B cell (primary cell): ENCODE data around the gene ACAP1. TPM values are rescaled to one million over a fixed set of nuclear protein-coding genes. Genes with fewer than 3 reads are reported as not detected.

Source experiments
- ATAC-seq: fragments of 200-7000 bp; cut with Tn5 transposase; one replicate; pipeline ENCODE4 v1.10.0; 2021; ENCODE audit warnings: low read depth, mild to moderate bottlenecking, moderate number of reproducible peaks, moderate library complexity
- CTCF ChIA-PET: fragments of 350-600 bp; sonication (Branson Sonifier 250); formaldehyde crosslinking; loops from one replicate; lab custom pipeline; 2021; ENCODE audit warnings: antibody characterized with exemption, inconsistent platforms; lab: Charles Lee
- POLR2A ChIA-PET: fragments of 350-600 bp; sonication (Branson Sonifier 250); formaldehyde crosslinking; loops from one replicate; lab custom pipeline; 2021; ENCODE audit warnings: antibody characterized with exemption; lab: Charles Lee
- DNase-seq: peaks from one replicate; pipeline ENCODE4 v3.0.0; 2013
- H2AFZ ChIP-seq: 2 replicates; pipeline ENCODE4 v1.6.1; 2012; ENCODE audit warnings: mild to moderate bottlenecking, low read depth, low read length; ENCODE audit not compliant: insufficient read depth, poor library complexity, severe bottlenecking
- H3K27ac ChIP-seq, 2 donors: 1 replicate in 1 of 2; 2 replicates in 1 of 2; pipeline ENCODE4 v1.5.1; 2012 to 2013; ENCODE audit warnings: low read length in 2 of 2, mild to moderate bottlenecking in 2 of 2, moderate library complexity in 1 of 2
- H3K27me3 ChIP-seq, 4 experiments: fragments of 200-600 bp in 1 of 4; sonication (generic) in 1 of 4; replicated peaks in 1 of 4; 1 replicate in 2 of 4; 2 replicates in 2 of 4; pipeline versions ENCODE4 v1.6.1 to v1.7.0; 2013 to 2016; ENCODE audit warnings: low read length in 3 of 4, mild to moderate bottlenecking in 2 of 4, mixed read lengths in 1 of 4, moderate library complexity in 1 of 4; ENCODE audit not compliant: insufficient read depth in 4 of 4, control insufficient read depth in 3 of 4; ENCODE audit errors: control extremely low read depth in 1 of 4
- H3K36me3 ChIP-seq, 2 experiments: replicated peaks in 1 of 2; 1 replicate in 1 of 2; 2 replicates in 1 of 2; pipeline versions ENCODE4 v1.6.1 to v1.7.1; 2013; ENCODE audit warnings: low read length in 1 of 2; ENCODE audit not compliant: insufficient read depth in 2 of 2, control insufficient read depth in 1 of 2; ENCODE audit errors: control extremely low read depth in 1 of 2, extremely low read depth in 1 of 2
- H3K4me1 ChIP-seq, 2 donors: fragments of 200-600 bp in 1 of 2; sonication (generic) in 1 of 2; 1 replicate in 1 of 2; 2 replicates in 1 of 2; pipeline versions ENCODE4 v1.5.1 to v1.6.1; 2013 to 2017; ENCODE audit warnings: low read length in 2 of 2; ENCODE audit not compliant: control insufficient read depth in 2 of 2, insufficient read depth in 2 of 2
- H3K4me2 ChIP-seq: replicated peaks from 2 replicates; pipeline ENCODE3; 2012; ENCODE audit warnings: mild to moderate bottlenecking, low read depth, low read length; ENCODE audit not compliant: poor library complexity, severe bottlenecking
- H3K4me3 ChIP-seq, 5 experiments: fragments of 200-600 bp in 1 of 5; sonication (generic) in 1 of 5; 1 replicate in 3 of 5; 2 replicates in 2 of 5; pipeline versions ENCODE4 v1.5.1 to v1.7.0; 2011 to 2016; ENCODE audit warnings: low read length in 4 of 5, mild to moderate bottlenecking in 4 of 5, low read depth in 2 of 5, control low read depth in 1 of 5, moderate library complexity in 1 of 5; ENCODE audit not compliant: insufficient read depth in 1 of 5; ENCODE audit errors: control extremely low read depth in 1 of 5, extremely low read depth in 1 of 5
- H3K79me2 ChIP-seq: fragments of 200-600 bp; sonication (generic); one replicate; pipeline ENCODE4 v1.6.0; 2016; ENCODE audit warnings: low read length; ENCODE audit not compliant: control insufficient read depth, insufficient read depth
- H3K9ac ChIP-seq: fragments of 200-600 bp; sonication (generic); 2 replicates; pipeline ENCODE4 v1.6.1; 2017; ENCODE audit warnings: mild to moderate bottlenecking, low read length, moderate library complexity
- H3K9me3 ChIP-seq, 3 donors: one replicate each; pipeline versions ENCODE4 v1.6.1 to v1.7.1; 2013; ENCODE audit warnings: low read length in 2 of 3; ENCODE audit not compliant: control insufficient read depth in 2 of 3, insufficient read depth in 1 of 3; ENCODE audit errors: control extremely low read depth in 1 of 3
- H4K20me1 ChIP-seq: 2 replicates; pipeline ENCODE4 v1.6.0; 2012; ENCODE audit warnings: mild to moderate bottlenecking, low read length; ENCODE audit not compliant: insufficient read depth, control insufficient read depth, poor library complexity, severe bottlenecking
- H3K27ac Mint-ChIP-seq: one replicate; pipeline ENCODE4 v1.8.0; 2021; ENCODE audit warnings: mixed read lengths
- H3K27me3 Mint-ChIP-seq: one replicate; pipeline ENCODE4 v1.8.0; 2021; ENCODE audit warnings: mixed read lengths
- H3K4me1 Mint-ChIP-seq: one replicate; pipeline ENCODE4 v1.8.0; 2021; ENCODE audit warnings: mixed read lengths
- H3K4me3 Mint-ChIP-seq: one replicate; pipeline ENCODE4 v1.8.0; 2021; ENCODE audit warnings: mixed read lengths
- H3K9me3 Mint-ChIP-seq: one replicate; pipeline ENCODE4 v1.8.0; 2022; ENCODE audit warnings: mixed read lengths; ENCODE audit not compliant: insufficient read depth
- EZH2 ChIP-seq: IDR thresholded peaks from 2 replicates; pipeline ENCODE4 v1.6.1; 2012; ENCODE audit warnings: borderline replicate concordance, low read depth, mild to moderate bottlenecking, moderate library complexity, low read length; ENCODE audit not compliant: insufficient read depth, poor library complexity, severe bottlenecking
- WGBS: methylation state at CpG from one replicate; pipeline ENCODE4 v1.1.5; 2013; ENCODE audit warnings: missing lambda C conversion rate; ENCODE audit not compliant: insufficient coverage; 5-methylcytosine and 5-hydroxymethylcytosine counted together
- intact Hi-C: fragments of 100-400 bp; cut with micrococcal nuclease; formaldehyde crosslinking; loops from one replicate; pipeline ENCODE4 v1.10.0; 2022
- polyA plus RNA-seq: library from polyadenylated mRNA; depleted of rRNA; stranded (reverse); fragments of >200 nt; gene quantifications from 2 replicates; pipeline ENCODE4 v1.2.3, GENCODE V29; 2012
- total RNA-seq, 2 donors: library from RNA; stranded (reverse); fragments of 120-200 nt in 1 of 2; gene quantifications; 1 replicate in 1 of 2; 2 replicates in 1 of 2; pipeline versions ENCODE4 v1.2.3 to v1.2.4, GENCODE V29; 2013 to 2022
- TF ChIP-seq, protein P1 (sequence below): fragments of 200-600 bp; IDR thresholded peaks from one replicate; pipeline ENCODE4 v1.8.0; 2022; ENCODE audit warnings: antibody characterized with exemption, mild to moderate bottlenecking

ACAP1 gene
- total and polyA plus RNA-seq, 2 donors (not counting 1 experiment from before 2014, with no cell fraction given) = 392 to 412 TPM

- WGBS = 100% methylated on average over 1 of the region's 7 CpGs
- CTCF ChIA-PET = interaction anchor here (0.7 to 3.1 kb wide), 4 partner anchors 8 to 256 kb away, joined by 3 to 20 read pairs (median 3); no protein-coding TSS in a partner anchor
- DNase-seq (no peak), ATAC-seq (no peak)
- POLR2A ChIA-PET = interaction anchor here (0.6 kb wide), 1 partner anchor 50 kb away, joined by 3 read pairs; no protein-coding TSS in a partner anchor
- Histone ChIP-seq H4K20me1 (peaks cover 14% of the 10 kb centered on the region), H3K27me3 (no peaks in the 10 kb centered on the region), H3K9ac (no peak overlapping the region), H2AFZ (no peak overlapping the region), H3K36me3 (peaks cover 0 to under 1% of the 10 kb centered on the region in 2 experiments), H3K79me2 (peaks cover 13% of the 10 kb centered on the region), H3K9me3 (no peaks in the 10 kb centered on the region), H3K4me2 (no peak overlapping the region), H3K4me3 (no peak overlapping the region), H3K4me1 (peaks cover 2 to 14% of the 10 kb centered on the region in 2 donors), H3K27ac (no peak overlapping the region)
- Mint-ChIP-seq H3K9me3 (no peaks in the 10 kb centered on the region), H3K4me3 (peak overlapping the region; percentile 14), H3K4me1 (peaks cover 13% of the 10 kb centered on the region), H3K27ac (no peak overlapping the region), H3K27me3 (peaks cover 6% of the 10 kb centered on the region)
- intact Hi-C loops = no loop called here
- TF ChIP-seq, protein P1, sequence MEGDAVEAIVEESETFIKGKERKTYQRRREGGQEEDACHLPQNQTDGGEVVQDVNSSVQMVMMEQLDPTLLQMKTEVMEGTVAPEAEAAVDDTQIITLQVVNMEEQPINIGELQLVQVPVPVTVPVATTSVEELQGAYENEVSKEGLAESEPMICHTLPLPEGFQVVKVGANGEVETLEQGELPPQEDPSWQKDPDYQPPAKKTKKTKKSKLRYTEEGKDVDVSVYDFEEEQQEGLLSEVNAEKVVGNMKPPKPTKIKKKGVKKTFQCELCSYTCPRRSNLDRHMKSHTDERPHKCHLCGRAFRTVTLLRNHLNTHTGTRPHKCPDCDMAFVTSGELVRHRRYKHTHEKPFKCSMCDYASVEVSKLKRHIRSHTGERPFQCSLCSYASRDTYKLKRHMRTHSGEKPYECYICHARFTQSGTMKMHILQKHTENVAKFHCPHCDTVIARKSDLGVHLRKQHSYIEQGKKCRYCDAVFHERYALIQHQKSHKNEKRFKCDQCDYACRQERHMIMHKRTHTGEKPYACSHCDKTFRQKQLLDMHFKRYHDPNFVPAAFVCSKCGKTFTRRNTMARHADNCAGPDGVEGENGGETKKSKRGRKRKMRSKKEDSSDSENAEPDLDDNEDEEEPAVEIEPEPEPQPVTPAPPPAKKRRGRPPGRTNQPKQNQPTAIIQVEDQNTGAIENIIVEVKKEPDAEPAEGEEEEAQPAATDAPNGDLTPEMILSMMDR = no peak
- TF ChIP-seq EZH2 = no peak
Observed at GRCh38 chr17:7304179-7304578, 32.1 kb upstream of the ACAP1 start.

DNA sequence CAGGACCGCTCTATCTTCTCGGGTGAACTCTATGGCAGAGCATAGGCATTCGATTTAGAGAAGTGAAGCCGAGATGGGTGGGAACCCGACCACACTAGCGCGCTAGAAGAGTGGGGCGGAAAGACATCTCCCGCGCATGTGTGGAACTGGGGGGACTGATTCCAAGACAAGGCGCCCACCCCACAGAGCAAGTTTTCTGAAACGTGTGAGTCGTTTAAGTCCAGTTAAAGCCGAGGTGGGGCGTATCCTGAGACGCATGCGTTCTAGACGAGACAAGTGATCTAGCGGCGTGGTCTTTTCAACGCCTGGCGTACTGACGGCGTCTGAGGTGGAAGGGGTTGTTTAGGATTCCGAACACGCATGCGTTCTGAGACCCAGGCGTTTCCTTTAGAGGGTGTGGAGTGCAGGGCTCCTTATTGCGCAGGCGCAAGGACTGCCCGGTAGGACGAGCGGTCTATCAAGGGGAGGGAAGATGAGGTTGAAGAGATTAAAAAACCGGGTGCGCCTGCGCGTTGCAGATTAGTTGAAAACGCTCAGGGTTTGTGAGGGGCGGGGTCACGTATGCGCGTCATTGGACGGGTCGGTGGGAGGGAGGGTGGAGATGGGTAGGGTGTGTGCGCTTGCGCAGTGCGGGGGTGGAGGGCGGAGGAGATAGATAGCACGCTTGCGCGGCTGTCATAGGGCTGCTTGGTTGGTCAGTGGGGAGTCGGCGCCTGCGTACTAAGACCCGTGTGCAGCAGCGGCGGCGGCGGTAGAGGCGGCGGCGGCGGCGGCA is 29.2 kb upstream of the ACAP1 start, which contains the start of gene EIF5A:
Gene EIF5A (plus strand): TSS at position 718 of the 775 bp plus-strand sequence. CDS start 2,008 bp downstream, outside the sequence.
- H3K9me3 Mint-ChIP-seq = no peaks in the 10 kb centered on the region
- CTCF ChIA-PET = interaction anchor here (0.6 to 3.1 kb wide), 2 partner anchors 11 to 191 kb away, joined by 3 to 20 read pairs; no protein-coding TSS in a partner anchor
- TF ChIP-seq, protein P1 = no peak
- no peak for TF ChIP-seq EZH2
- peak within 1 kb of the TSS; percentile 99 for H3K27ac Mint-ChIP-seq
- H3K4me3 ChIP-seq = peak within 1 kb of the TSS; percentile 81 to 96 (median 94)
- H3K9me3 ChIP-seq = no peaks in the 10 kb centered on the region
- peak; percentile 100 for DNase-seq
- ATAC-seq = peak; percentile 70
- no peaks in the 10 kb centered on the region for H3K27me3 ChIP-seq
- peak within 1 kb of the TSS; percentile 89 for H2AFZ ChIP-seq
- POLR2A ChIA-PET = no interaction called here
- peak within 1 kb of the TSS; percentile 98 to 99 for H3K27ac ChIP-seq
- WGBS = under 1% methylated on average over 64 of the region's 64 CpGs
- peak within 1 kb of the TSS; percentile 97 for H3K9ac ChIP-seq
- H3K4me2 ChIP-seq = peak within 1 kb of the TSS; percentile 93
- peak within 1 kb of the TSS; percentile 95 for H3K4me3 Mint-ChIP-seq
- H3K4me1 ChIP-seq = peaks cover 17 to 40% of the 10 kb centered on the region in 2 donors
- H3K27me3 Mint-ChIP-seq = no peaks in the 10 kb centered on the region
- H3K79me2 ChIP-seq = peaks cover 40% of the 10 kb centered on the region
- intact Hi-C loops = loop anchor here (1.0 to 5.0 kb wide), 12 partner anchors 8 to 308 kb away; partner anchors contain the start of genes ELP5, GPS2, NEURL4 and PHF23
- peaks cover 0 to 29% of the 10 kb centered on the region in 2 experiments for H3K36me3 ChIP-seq
- peaks cover 41% of the 10 kb centered on the region for H4K20me1 ChIP-seq
- peaks cover 39% of the 10 kb centered on the region for H3K4me1 Mint-ChIP-seq
